Measurements from ENCODE around the gene TAF4B. TPM values are rescaled to one million over a fixed set of nuclear protein-coding genes. Genes with fewer than 3 reads are reported as not detected.
A peak's percentile ranks its signal among the peaks of the same experiment; 100 is the strongest.

Gene TAF4B
- total and polyA plus RNA-seq, 10 donors = 6.4 to 23.8 (median 10.1) TPM

- 58 to 92% (median 87%) methylated on average over 2 to 4 of the region's 4 CpGs for WGBS, 5 donors
- DNase-seq = no peak
- intact Hi-C loops (cut with DNase I; ENCODE audit: low total_unique reads) = no loop called here
- H3K27me3 ChIP-seq (replicated peaks in 1 of 7) = no peaks in the 10 kb centered on the region
- TF ChIP-seq POLR2A (IDR thresholded peaks at IDR 0.05) (no peak), CTCF (IDR thresholded peaks at IDR 0.05 in 8 of 11, conservative IDR thresholded peaks at IDR 0.05 in 3 of 11) (no peak), POLR2AphosphoS5 (IDR thresholded peaks at IDR 0.05) (no peak)
- H3K27ac ChIP-seq = no peak overlapping the region
- no peaks in the 10 kb centered on the region for H3K4me1 ChIP-seq
- no peak overlapping the region for H3K4me3 ChIP-seq
- H3K9me3 ChIP-seq = no peaks in the 10 kb centered on the region
- H3K36me3 ChIP-seq = no peaks in the 10 kb centered on the region
Observed at GRCh38 chr18:26424428-26425147, 198.3 kb downstream of the TAF4B start.

DNA sequence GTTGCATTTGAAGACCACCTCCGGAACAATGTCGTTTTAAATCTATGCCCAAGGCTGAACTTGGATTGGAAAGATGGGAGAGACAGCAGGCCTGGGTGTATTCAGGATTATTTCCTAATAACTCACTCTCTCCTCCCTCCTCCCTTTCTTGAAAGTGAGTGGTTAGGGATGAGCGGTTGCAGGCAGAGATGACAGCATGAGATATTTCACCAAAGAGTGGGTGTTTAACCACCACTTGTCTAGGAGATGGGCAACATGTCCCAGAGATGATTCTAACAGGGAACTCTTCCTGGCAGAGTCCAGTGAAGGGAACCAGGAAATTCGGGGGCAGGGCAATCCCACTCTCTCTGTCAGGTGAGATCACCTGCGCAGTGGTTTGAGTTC lies 198.9 kb downstream of the TAF4B start:
- H3K4me1 ChIP-seq = no peaks in the 10 kb centered on the region
- DNase-seq = no peak
- no peaks in the 10 kb centered on the region for H3K27me3 ChIP-seq (replicated peaks in 1 of 7)
- TF ChIP-seq POLR2AphosphoS5 (IDR thresholded peaks at IDR 0.05) (no peak), CTCF (IDR thresholded peaks at IDR 0.05 in 8 of 11, conservative IDR thresholded peaks at IDR 0.05 in 3 of 11) (no peak), POLR2A (IDR thresholded peaks at IDR 0.05) (no peak)
- no peaks in the 10 kb centered on the region for H3K9me3 ChIP-seq
- H3K27ac ChIP-seq = no peak overlapping the region
- intact Hi-C loops (cut with DNase I; ENCODE audit: low total_unique reads) = no loop called here
- H3K4me3 ChIP-seq = no peak overlapping the region
- H3K36me3 ChIP-seq = no peaks in the 10 kb centered on the region
- WGBS, 5 donors = 83 to 94% (median 87%) methylated on average over 5 of the region's 5 CpGs

DNA sequence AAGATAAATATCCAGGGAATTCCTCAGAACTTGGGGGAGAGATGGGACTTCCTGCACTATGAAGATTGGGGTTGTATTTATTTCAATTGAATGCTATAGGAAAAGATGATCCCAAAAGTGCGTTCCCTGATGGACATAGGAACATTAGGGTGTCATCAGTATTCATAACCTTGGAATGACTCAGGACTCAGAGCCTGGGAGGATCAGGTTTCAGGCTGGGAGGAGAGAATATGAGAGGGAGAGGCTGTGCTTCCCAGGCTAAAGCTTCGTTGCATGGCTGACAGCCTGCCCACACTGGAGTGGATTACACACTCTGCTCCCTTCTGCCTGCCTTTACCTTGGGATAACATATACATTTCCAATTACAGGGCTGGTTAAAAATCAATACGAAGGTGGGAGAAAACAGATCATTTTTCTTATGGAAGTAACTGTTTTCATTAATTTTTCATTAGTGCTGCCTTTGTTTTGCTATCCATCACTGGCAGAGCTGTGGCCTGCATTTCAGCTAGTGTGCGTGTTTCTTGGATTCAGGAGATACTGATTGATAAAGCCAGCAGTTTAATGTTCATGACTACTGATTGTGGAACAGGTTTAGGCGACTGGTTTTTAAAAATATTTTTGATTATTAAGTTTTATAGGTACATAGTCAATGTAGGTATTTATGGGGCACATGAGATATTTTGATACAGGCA lies 203.4 kb downstream of the TAF4B start:
- Histone ChIP-seq H3K9me3 (no peaks in the 10 kb centered on the region), H3K4me3 (no peak overlapping the region), H3K4me1 (no peaks in the 10 kb centered on the region), H3K36me3 (no peaks in the 10 kb centered on the region), H3K27ac (peak overlapping the region in 5 of 8 donors; percentile 7 to 56 (median 26)), H3K27me3 (replicated peaks in 1 of 7) (no peaks in the 10 kb centered on the region)
- intact Hi-C loops (cut with DNase I; ENCODE audit: low total_unique reads) = no loop called here
- no peak for DNase-seq
- TF ChIP-seq POLR2AphosphoS5 (IDR thresholded peaks at IDR 0.05) (peak in 1 of 3 donors; percentile 26), POLR2A (IDR thresholded peaks at IDR 0.05) (no peak)
- 61 to 74% (median 70%) methylated on average over 5 of the region's 5 CpGs for WGBS, 5 donors

DNA sequence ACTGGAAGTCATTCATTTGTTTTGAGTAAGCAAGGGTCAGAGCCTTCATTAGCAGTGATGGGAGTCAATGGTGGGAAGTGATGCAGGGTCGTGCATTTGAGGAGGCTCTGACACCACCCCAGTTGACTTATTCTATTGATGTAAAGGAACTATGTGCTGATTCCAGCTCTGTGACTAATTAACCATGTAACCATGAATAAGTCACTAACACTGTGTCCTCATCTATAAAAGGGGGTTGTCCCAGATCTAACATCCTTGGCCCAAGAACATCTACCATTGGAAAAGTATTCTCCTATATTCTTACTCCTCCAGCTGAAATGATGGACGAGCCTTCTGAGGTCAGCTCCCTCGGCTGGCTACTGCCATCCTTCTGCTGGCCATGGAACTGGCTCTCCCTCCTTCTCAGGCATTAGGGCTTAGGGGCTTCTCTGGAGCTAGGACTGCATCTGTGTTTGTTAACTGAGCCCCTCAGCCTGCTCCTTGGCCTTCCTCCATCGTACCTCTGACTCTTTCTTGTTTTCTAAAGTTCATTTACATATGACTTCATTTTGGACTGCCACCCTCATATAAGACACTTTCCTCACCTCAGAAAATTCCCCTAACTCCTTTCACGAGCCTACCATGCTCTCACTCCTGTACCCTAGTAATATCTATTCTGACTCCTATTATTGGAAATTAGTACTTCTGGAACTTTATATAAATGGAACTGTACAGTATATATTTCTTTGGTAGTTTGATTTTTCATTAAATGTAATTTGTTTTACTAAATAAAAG lies 206.6 kb downstream of the TAF4B start:
- no peak for DNase-seq
- Histone ChIP-seq H3K36me3 (no peaks in the 10 kb centered on the region), H3K4me1 (no peaks in the 10 kb centered on the region), H3K27ac (no peak overlapping the region), H3K27me3 (replicated peaks in 1 of 7) (peaks cover 0 to 7% (median 0%) of the 10 kb centered on the region in 7 donors), H3K9me3 (no peaks in the 10 kb centered on the region), H3K4me3 (no peak overlapping the region)
- TF ChIP-seq POLR2A (IDR thresholded peaks at IDR 0.05) (no peak), POLR2AphosphoS5 (IDR thresholded peaks at IDR 0.05) (no peak), CTCF (IDR thresholded peaks at IDR 0.05 in 8 of 11, conservative IDR thresholded peaks at IDR 0.05 in 3 of 11) (no peak)
- WGBS, 5 donors = 75 to 81% (median 80%) methylated on average over 5 of the region's 5 CpGs
- intact Hi-C loops (cut with DNase I; ENCODE audit: low total_unique reads) = no loop called here
